ENCODE data around the gene IFT57.

DNA sequence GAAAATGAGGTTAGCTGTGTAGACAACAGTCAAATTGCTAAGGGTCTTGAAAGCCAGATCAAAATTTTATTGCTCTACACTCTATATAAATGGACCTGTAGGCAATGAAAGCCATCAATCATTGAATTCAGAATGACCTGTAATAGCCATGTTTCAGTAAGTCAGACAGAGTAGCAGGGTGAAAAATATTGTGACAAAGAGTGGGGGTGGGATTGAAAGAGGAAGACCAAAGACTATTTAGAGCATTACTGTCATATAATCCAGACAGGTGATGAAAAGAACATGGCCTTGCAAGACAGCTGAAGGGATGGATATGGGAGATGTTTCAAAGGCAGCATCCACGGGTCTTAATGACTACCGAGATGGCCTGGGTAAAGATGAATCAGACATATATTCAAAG, 22.2 kb downstream of the IFT57 start:
- TF ChIP-seq POLR2AphosphoS5 (IDR thresholded peaks at IDR 0.05; ENCODE audit: low read depth, low read length): no peak
- TF ChIP-seq RAD21 (IDR thresholded peaks at IDR 0.05 in 1 of 2, conservative IDR thresholded peaks at IDR 0.05 in 1 of 2; ENCODE audit: low read depth in 2 of 2, low read length in 2 of 2): no peak
- no peak for TF ChIP-seq KDM1A (IDR thresholded peaks at IDR 0.05; ENCODE audit: borderline replicate concordance, low read length)
- TF ChIP-seq YY1 (IDR thresholded peaks at IDR 0.05; ENCODE audit: low read depth, low read length): no peak
